Activated T-helper 1 cell treated with Interleukin-2 at 50 U/mL for 16 hours (primary cell): ENCODE results near the gene SLC10A1.
"Not testable (repeated sequence)": the region's sequence is repeated elsewhere in the genome, so short reads cannot be mapped to it uniquely, and the experiment has no call there.

ENCODE experiments used
- DNase-seq: peaks from one replicate; pipeline ENCODE4 v3.0.0-alpha.2; 2020; ENCODE audit warnings: low read depth

The SLC10A1 gene

GRCh38 chr14:69769623-69770022 lies 27.4 kb downstream of the SLC10A1 start:
- DNase-seq, result no peak

- no peak for DNase-seq
Observed at GRCh38 chr14:69768873-69769272, 28.2 kb downstream of the SLC10A1 start.

GRCh38 chr14:69767369-69767999 lies 29.6 kb downstream of the SLC10A1 start:
- peak; percentile 84 for DNase-seq

- peak; percentile 89 for DNase-seq
Observed at GRCh38 chr14:69766984-69767368, 30.1 kb downstream of the SLC10A1 start, which contains the start of gene SRSF5. TSS of gene SRSF5 (plus strand) at chr14:69767142. CDS start at chr14:69768157, 1,015 bp downstream.

GRCh38 chr14:69763761-69764510 lies 33.1 kb downstream of the SLC10A1 start:
- no peak for DNase-seq

GRCh38 chr14:69760810-69761209 lies 36.2 kb downstream of the SLC10A1 start:
- no peak for DNase-seq

GRCh38 chr14:69756298-69756697 lies 40.7 kb downstream of the SLC10A1 start:
- DNase-seq, result no peak

- no peak for DNase-seq
Observed at GRCh38 chr14:69755784-69756183, 41.3 kb downstream of the SLC10A1 start.

GRCh38 chr14:69755296-69755695 lies 41.7 kb downstream of the SLC10A1 start:
- DNase-seq, result no peak

- DNase-seq, result no peak
Observed at GRCh38 chr14:69754487-69754886, 42.6 kb downstream of the SLC10A1 start.

GRCh38 chr14:69753860-69754259 lies 43.2 kb downstream of the SLC10A1 start:
- DNase-seq, result no peak

- no peak for DNase-seq
Observed at GRCh38 chr14:69752773-69753172, 44.3 kb downstream of the SLC10A1 start.

- DNase-seq, result no peak
Observed at GRCh38 chr14:69750495-69750894, 46.5 kb downstream of the SLC10A1 start.

GRCh38 chr14:69749956-69750355 lies 47.1 kb downstream of the SLC10A1 start:
- DNase-seq, result no peak

GRCh38 chr14:69741055-69741454 lies 56.0 kb downstream of the SLC10A1 start:
- no peak for DNase-seq

GRCh38 chr14:69736405-69736804 lies 60.6 kb downstream of the SLC10A1 start:
- DNase-seq, result not testable (repeated sequence)

GRCh38 chr14:69731919-69732598 lies 65.0 kb downstream of the SLC10A1 start:
- not testable (repeated sequence) for DNase-seq

- DNase-seq, result no peak
Observed at GRCh38 chr14:69727860-69728259, 69.2 kb downstream of the SLC10A1 start.

GRCh38 chr14:69726761-69727511 lies 70.1 kb downstream of the SLC10A1 start:
- peak; percentile 73 for DNase-seq
